ENCODE measurements around the gene GRPEL1. TPM values are rescaled to one million over a fixed set of nuclear protein-coding genes. Genes with fewer than 3 reads are reported as not detected.
A peak's percentile ranks its signal among the peaks of the same experiment; 100 is the strongest.

The GRPEL1 gene
- total and polyA plus RNA-seq, 4 donors, result 9.8 to 98.1 (median 40.2) TPM

DNA sequence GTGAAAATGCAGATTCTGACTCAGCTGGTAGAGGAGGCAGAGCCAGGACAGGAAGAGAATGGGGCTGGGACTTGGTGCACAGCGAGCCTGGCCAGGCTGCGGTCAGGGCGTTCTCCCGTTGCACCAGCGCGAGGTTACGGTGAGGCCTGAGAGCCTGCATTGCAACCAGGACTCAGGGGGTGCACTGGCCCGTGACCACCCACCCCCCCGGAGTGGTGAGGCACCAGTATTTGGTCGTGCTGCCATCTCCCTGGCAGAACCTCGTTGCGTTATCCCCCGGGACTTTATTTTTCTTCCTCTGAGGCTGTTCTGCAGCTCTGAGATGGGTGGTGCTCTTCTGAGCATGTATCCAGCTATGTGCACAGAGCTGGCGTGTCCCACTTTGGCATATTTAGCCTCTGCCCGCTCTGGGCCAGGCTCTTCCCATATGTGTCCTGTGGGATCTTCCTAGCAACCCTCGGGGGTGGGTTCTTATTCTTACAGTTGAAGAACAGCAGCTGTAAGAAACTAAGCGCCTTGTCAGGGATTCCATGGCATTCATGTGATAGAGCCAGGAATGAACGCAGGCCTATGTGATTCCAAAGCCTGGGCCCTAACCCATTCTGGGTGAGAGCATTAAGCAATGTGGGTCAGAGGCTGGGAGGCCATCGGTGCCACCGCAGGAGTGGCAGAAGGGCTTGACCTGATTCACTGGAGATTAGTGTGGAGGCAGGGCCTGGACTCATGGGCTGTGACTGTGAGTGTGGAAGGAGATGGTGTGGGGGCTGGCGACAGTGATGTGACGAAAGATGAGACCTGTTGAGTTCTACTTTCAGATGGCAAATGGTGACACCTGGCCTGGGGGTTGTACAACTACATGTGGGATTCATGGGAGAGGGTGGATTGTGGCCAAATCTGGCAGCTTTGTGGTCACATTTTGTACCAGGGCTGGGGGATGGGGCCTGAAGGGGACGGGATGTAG lies 21.6 kb downstream of the GRPEL1 start:
- Histone ChIP-seq H3K4me1 (ENCODE audit: control insufficient read depth in 4 of 4, insufficient read depth in 4 of 4, low read length in 3 of 4) (peaks cover 24 to 72% (median 57%) of the 10 kb centered on the region in 4 donors), H3K9ac (ENCODE audit: low read depth in 1 of 2, low read length in 2 of 2) (no peak overlapping the region), H3K27me3 (ENCODE audit: control insufficient read depth in 4 of 4, insufficient read depth in 4 of 4, low read length in 3 of 4) (no peaks in the 10 kb centered on the region), H3K27ac (ENCODE audit: low read depth in 1 of 2, low read length in 2 of 2) (no peak overlapping the region), H3K9me3 (ENCODE audit: control insufficient read depth in 4 of 4, low read length in 3 of 4) (no peaks in the 10 kb centered on the region), H3K36me3 (ENCODE audit: control insufficient read depth in 4 of 4, insufficient read depth in 3 of 4, low read depth in 1 of 4, low read length in 3 of 4) (no peaks in the 10 kb centered on the region), H3K4me3 (ENCODE audit: low read depth in 1 of 3, low read length in 3 of 3) (no peak overlapping the region)
- TF ChIP-seq RXRA (IDR thresholded peaks at IDR 0.05), result peak; percentile 22 to 54
- no peak for TF ChIP-seq FOXA2 (IDR thresholded peaks at IDR 0.05)
- TF ChIP-seq MAX (IDR thresholded peaks at IDR 0.05), result no peak
- no peak for TF ChIP-seq YY1 (IDR thresholded peaks at IDR 0.05)
- TF ChIP-seq CTCF (IDR thresholded peaks at IDR 0.05; ENCODE audit: low read depth, low read length, missing input control), result no peak
- no peak for TF ChIP-seq SP1 (IDR thresholded peaks at IDR 0.05)
- no peak for TF ChIP-seq RAD21 (IDR thresholded peaks at IDR 0.05)
- TF ChIP-seq JUND (IDR thresholded peaks at IDR 0.05), result no peak
- no peak for TF ChIP-seq HNF4G (IDR thresholded peaks at IDR 0.05)
- no peak for DNase-seq (ENCODE audit: low spot score)
- WGBS, result 83% methylated on average over 23 of the region's 23 CpGs

- peaks cover 20 to 65% (median 51%) of the 10 kb centered on the region in 4 donors for H3K4me1 ChIP-seq (ENCODE audit: control insufficient read depth in 4 of 4, insufficient read depth in 4 of 4, low read length in 3 of 4)
- no peak overlapping the region for H3K27ac ChIP-seq (ENCODE audit: low read depth in 1 of 2, low read length in 2 of 2)
Observed at GRCh38 chr4:7045553-7045952, 22.3 kb downstream of the GRPEL1 start.

More at GRCh38 chr4:7045553-7045952, 22.3 kb downstream of the GRPEL1 start:
- TF ChIP-seq ATF3 (IDR thresholded peaks at IDR 0.05) (no peak), CTCF (IDR thresholded peaks at IDR 0.05; ENCODE audit: low read depth, low read length, missing input control) (no peak), HNF4G (IDR thresholded peaks at IDR 0.05) (no peak), HNF4A (conservative IDR thresholded peaks at IDR 0.05) (no peak), NR2F2 (IDR thresholded peaks at IDR 0.05) (no peak), EGR1 (IDR thresholded peaks at IDR 0.05; ENCODE audit: low read depth in 2 of 2) (no peak), MAX (IDR thresholded peaks at IDR 0.05) (no peak), SP1 (IDR thresholded peaks at IDR 0.05) (no peak), TAF1 (conservative IDR thresholded peaks at IDR 0.05) (no peak), GABPA (IDR thresholded peaks at IDR 0.05 in 1 of 2, conservative IDR thresholded peaks at IDR 0.05 in 1 of 2) (no peak), RXRA (IDR thresholded peaks at IDR 0.05) (no peak), FOXA1 (IDR thresholded peaks at IDR 0.05) (no peak), JUND (IDR thresholded peaks at IDR 0.05) (no peak), YY1 (IDR thresholded peaks at IDR 0.05) (no peak), RAD21 (IDR thresholded peaks at IDR 0.05) (no peak), FOXA2 (IDR thresholded peaks at IDR 0.05) (no peak)
- TF ChIP-seq, protein P1, sequence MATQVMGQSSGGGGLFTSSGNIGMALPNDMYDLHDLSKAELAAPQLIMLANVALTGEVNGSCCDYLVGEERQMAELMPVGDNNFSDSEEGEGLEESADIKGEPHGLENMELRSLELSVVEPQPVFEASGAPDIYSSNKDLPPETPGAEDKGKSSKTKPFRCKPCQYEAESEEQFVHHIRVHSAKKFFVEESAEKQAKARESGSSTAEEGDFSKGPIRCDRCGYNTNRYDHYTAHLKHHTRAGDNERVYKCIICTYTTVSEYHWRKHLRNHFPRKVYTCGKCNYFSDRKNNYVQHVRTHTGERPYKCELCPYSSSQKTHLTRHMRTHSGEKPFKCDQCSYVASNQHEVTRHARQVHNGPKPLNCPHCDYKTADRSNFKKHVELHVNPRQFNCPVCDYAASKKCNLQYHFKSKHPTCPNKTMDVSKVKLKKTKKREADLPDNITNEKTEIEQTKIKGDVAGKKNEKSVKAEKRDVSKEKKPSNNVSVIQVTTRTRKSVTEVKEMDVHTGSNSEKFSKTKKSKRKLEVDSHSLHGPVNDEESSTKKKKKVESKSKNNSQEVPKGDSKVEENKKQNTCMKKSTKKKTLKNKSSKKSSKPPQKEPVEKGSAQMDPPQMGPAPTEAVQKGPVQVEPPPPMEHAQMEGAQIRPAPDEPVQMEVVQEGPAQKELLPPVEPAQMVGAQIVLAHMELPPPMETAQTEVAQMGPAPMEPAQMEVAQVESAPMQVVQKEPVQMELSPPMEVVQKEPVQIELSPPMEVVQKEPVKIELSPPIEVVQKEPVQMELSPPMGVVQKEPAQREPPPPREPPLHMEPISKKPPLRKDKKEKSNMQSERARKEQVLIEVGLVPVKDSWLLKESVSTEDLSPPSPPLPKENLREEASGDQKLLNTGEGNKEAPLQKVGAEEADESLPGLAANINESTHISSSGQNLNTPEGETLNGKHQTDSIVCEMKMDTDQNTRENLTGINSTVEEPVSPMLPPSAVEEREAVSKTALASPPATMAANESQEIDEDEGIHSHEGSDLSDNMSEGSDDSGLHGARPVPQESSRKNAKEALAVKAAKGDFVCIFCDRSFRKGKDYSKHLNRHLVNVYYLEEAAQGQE (IDR thresholded peaks at IDR 0.05), result no peak
- TF ChIP-seq, protein P2, sequence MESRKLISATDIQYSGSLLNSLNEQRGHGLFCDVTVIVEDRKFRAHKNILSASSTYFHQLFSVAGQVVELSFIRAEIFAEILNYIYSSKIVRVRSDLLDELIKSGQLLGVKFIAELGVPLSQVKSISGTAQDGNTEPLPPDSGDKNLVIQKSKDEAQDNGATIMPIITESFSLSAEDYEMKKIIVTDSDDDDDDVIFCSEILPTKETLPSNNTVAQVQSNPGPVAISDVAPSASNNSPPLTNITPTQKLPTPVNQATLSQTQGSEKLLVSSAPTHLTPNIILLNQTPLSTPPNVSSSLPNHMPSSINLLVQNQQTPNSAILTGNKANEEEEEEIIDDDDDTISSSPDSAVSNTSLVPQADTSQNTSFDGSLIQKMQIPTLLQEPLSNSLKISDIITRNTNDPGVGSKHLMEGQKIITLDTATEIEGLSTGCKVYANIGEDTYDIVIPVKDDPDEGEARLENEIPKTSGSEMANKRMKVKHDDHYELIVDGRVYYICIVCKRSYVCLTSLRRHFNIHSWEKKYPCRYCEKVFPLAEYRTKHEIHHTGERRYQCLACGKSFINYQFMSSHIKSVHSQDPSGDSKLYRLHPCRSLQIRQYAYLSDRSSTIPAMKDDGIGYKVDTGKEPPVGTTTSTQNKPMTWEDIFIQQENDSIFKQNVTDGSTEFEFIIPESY (IDR thresholded peaks at IDR 0.05), result no peak
- H3K27me3 ChIP-seq (ENCODE audit: control insufficient read depth in 4 of 4, insufficient read depth in 4 of 4, low read length in 3 of 4), result no peaks in the 10 kb centered on the region
- H3K36me3 ChIP-seq (ENCODE audit: control insufficient read depth in 4 of 4, insufficient read depth in 3 of 4, low read depth in 1 of 4, low read length in 3 of 4), result no peaks in the 10 kb centered on the region
- no peak for DNase-seq (ENCODE audit: low spot score)
- H3K9ac ChIP-seq (ENCODE audit: low read depth in 1 of 2, low read length in 2 of 2), result no peak overlapping the region
- no peaks in the 10 kb centered on the region for H3K9me3 ChIP-seq (ENCODE audit: control insufficient read depth in 4 of 4, low read length in 3 of 4)
- WGBS, result 91% methylated on average over 8 of the region's 8 CpGs
- H3K4me3 ChIP-seq (ENCODE audit: low read depth in 1 of 3, low read length in 3 of 3), result no peak overlapping the region
